ENCODE measurements around the gene CISTR.

Gene CISTR

DNA sequence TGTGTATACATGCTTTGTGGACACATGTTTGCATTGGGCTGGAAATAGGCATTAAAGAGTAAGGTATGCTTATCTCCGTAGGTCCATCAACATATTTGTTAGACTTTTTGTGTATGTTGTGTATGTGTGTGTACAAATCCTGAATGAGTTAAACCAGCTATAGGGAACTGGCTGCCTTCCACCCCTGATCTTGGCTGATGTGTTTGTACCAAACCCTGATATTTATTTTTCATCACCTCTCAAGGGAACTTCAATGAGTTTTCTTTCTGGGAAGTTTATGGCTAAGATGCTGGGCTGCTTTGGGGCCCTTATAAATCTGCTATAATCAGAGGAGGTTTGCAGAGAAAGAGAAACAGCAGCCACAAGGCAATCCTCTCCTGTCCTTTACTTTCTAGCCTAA, 37.1 kb upstream of the CISTR start (continued):
- no peak for TF ChIP-seq ZNF610 (tag by site-specific recombination; IDR thresholded peaks at IDR 0.05; ENCODE audit: borderline replicate concordance)
- no peak for TF ChIP-seq ZNF121 (tag by site-specific recombination; IDR thresholded peaks at IDR 0.05)
- TF ChIP-seq ZNF146 (tag by site-specific recombination; IDR thresholded peaks at IDR 0.05) = no peak

- Histone ChIP-seq H3K4me1 (ENCODE audit: control insufficient read depth, insufficient read depth, low read length) (no peaks in the 10 kb centered on the region), H3K36me3 (ENCODE audit: control insufficient read depth in 2 of 2, insufficient read depth in 1 of 2, low read length in 2 of 2) (no peaks in the 10 kb centered on the region), H3K27ac (ENCODE audit: extremely low read depth, low read depth, low read length) (no peak overlapping the region), H3K9me3 (ENCODE audit: control insufficient read depth, insufficient read depth, low read depth, low read length) (no peaks in the 10 kb centered on the region), H3K4me3 (ENCODE audit: low read depth, low read length) (no peak overlapping the region)
- ChIA-PET POLR2A (no interaction called here), CTCF (no interaction called here)
- no peak for TF ChIP-seq OVOL3 (tag by site-specific recombination; IDR thresholded peaks at IDR 0.05)
- TF ChIP-seq ZIC2 (tag by site-specific recombination; IDR thresholded peaks at IDR 0.05) = peak; percentile 52; the same call in 1 of the 2 replicates
Measured at GRCh38 chr12:53786411-53786810, 34.6 kb upstream of the CISTR start.

- POLR2A ChIA-PET = interaction anchor here (0.5 kb wide), 1 partner anchor 200 kb away, joined by 6 read pairs; the partner anchor contains the start of gene HOXC10
- Histone ChIP-seq H3K27ac (ENCODE audit: extremely low read depth, low read depth, low read length) (no peak overlapping the region), H3K4me1 (ENCODE audit: control insufficient read depth, insufficient read depth, low read length) (no peaks in the 10 kb centered on the region), H3K9me3 (ENCODE audit: control insufficient read depth, insufficient read depth, low read depth, low read length) (no peaks in the 10 kb centered on the region), H3K4me3 (ENCODE audit: low read depth, low read length) (no peak overlapping the region), H3K36me3 (ENCODE audit: control insufficient read depth in 2 of 2, insufficient read depth in 1 of 2, low read length in 2 of 2) (no peaks in the 10 kb centered on the region)
- TF ChIP-seq ZEB2 (tag by site-specific recombination; IDR thresholded peaks at IDR 0.05) = no peak
- TF ChIP-seq, protein P1, sequence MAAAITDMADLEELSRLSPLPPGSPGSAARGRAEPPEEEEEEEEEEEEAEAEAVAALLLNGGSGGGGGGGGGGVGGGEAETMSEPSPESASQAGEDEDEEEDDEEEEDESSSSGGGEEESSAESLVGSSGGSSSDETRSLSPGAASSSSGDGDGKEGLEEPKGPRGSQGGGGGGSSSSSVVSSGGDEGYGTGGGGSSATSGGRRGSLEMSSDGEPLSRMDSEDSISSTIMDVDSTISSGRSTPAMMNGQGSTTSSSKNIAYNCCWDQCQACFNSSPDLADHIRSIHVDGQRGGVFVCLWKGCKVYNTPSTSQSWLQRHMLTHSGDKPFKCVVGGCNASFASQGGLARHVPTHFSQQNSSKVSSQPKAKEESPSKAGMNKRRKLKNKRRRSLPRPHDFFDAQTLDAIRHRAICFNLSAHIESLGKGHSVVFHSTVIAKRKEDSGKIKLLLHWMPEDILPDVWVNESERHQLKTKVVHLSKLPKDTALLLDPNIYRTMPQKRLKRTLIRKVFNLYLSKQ (tag by site-specific recombination; IDR thresholded peaks at IDR 0.05; ENCODE audit: borderline replicate concordance) = no peak
- CTCF ChIA-PET = interaction anchor here (1.0 to 1.2 kb wide), 2 partner anchors 16 to 39 kb away, joined by 3 to 4 read pairs; no protein-coding TSS in a partner anchor
Measured at GRCh38 chr12:53785161-53785560, 33.4 kb upstream of the CISTR start.

DNA sequence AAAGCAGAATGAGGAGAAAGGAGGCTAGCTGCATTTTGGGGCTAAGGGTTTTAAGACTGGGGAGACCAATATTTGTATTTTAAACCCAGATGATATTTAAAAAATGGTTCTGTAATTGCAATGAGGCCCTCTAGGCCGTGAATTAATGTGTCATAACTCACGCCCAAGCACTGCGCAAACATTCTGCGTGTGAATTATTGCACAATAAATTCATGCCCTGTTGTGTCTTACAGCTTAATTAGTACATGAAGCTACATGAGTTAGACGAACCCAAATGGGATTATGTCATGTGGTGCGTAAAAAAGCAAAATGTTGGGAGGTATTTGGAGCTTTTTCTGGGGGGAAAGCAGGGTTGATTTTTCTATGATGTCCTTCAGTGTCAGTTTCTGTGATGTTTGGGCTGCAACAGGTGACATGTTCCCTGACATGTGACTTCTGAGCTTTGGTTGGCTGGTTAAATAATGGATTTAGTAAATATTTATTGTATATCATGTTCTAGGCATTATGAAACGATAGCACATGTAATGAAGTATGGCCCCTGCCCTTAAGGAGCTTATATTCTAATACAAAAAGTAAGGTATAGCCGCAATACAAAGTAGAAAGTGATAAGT, 30.4 kb upstream of the CISTR start:
- no peak overlapping the region for H3K27ac ChIP-seq (ENCODE audit: extremely low read depth, low read depth, low read length)
- TF ChIP-seq SCRT1 (tag by site-specific recombination; IDR thresholded peaks at IDR 0.05; ENCODE audit: borderline replicate concordance) (peak; percentile 85), SCRT2 (tag by site-specific recombination; IDR thresholded peaks at IDR 0.05) (peak; percentile 93), ZBTB20 (tag by site-specific recombination; IDR thresholded peaks at IDR 0.05) (no peak)
- H3K9me3 ChIP-seq (ENCODE audit: control insufficient read depth, insufficient read depth, low read depth, low read length) = no peaks in the 10 kb centered on the region
- CTCF ChIA-PET = interaction anchor here (0.6 to 1.8 kb wide), 6 partner anchors 9 to 419 kb away, joined by 3 to 10 read pairs (median 3); no protein-coding TSS in a partner anchor
- H3K4me3 ChIP-seq (ENCODE audit: low read depth, low read length) = no peak overlapping the region
- H3K4me1 ChIP-seq (ENCODE audit: control insufficient read depth, insufficient read depth, low read length) = peaks cover 8% of the 10 kb centered on the region; the same call in 1 of the 2 replicates
- H3K36me3 ChIP-seq (ENCODE audit: control insufficient read depth in 2 of 2, insufficient read depth in 1 of 2, low read length in 2 of 2) = no peaks in the 10 kb centered on the region
- POLR2A ChIA-PET = interaction anchor here (0.6 kb wide), 1 partner anchor 272 kb away, joined by 4 read pairs; the partner anchor contains the start of gene HOXC4

DNA sequence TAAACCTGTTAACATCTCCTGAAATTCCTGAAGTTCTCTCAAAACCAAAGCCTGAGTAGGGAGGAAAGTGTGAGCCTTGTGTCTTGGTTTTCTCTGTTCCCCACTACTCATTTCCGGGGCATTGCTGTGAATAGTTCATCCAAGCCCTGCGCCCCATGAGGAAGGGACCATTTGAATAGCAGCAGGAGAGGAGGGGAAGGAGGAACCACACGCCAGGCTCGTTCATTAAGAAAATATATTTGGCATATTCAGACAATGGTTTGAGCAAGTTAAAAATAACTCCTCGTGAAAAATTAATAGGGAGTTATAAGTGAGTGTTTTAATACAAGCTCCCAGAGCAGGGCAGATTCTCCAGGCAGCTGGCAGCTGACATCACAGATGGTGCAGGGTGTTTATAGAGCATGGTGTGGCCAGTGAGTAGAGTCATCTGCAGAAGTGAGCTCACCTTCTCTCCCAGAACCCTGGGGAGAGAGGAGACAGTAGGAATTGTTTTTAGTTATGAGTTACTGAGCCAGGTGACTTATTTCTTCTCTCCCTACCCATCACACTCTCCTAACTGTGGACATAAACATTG, 29.5 kb upstream of the CISTR start:
- no peaks in the 10 kb centered on the region for H3K9me3 ChIP-seq (ENCODE audit: control insufficient read depth, insufficient read depth, low read depth, low read length)
- peaks cover 9% of the 10 kb centered on the region; the same call in 1 of the 2 replicates for H3K4me1 ChIP-seq (ENCODE audit: control insufficient read depth, insufficient read depth, low read length)
- no peaks in the 10 kb centered on the region for H3K36me3 ChIP-seq (ENCODE audit: control insufficient read depth in 2 of 2, insufficient read depth in 1 of 2, low read length in 2 of 2)
- H3K4me3 ChIP-seq (ENCODE audit: low read depth, low read length) = no peak overlapping the region
- POLR2A ChIA-PET = interaction anchor here (0.8 kb wide), 1 partner anchor 186 kb away, joined by 3 read pairs; no protein-coding TSS in a partner anchor
- H3K27ac ChIP-seq (ENCODE audit: extremely low read depth, low read depth, low read length) = no peak overlapping the region
- CTCF ChIA-PET = interaction anchor here (0.6 to 1.1 kb wide), 2 partner anchors 10 to 420 kb away, joined by 3 to 7 read pairs; no protein-coding TSS in a partner anchor
- TF ChIP-seq, protein P2, sequence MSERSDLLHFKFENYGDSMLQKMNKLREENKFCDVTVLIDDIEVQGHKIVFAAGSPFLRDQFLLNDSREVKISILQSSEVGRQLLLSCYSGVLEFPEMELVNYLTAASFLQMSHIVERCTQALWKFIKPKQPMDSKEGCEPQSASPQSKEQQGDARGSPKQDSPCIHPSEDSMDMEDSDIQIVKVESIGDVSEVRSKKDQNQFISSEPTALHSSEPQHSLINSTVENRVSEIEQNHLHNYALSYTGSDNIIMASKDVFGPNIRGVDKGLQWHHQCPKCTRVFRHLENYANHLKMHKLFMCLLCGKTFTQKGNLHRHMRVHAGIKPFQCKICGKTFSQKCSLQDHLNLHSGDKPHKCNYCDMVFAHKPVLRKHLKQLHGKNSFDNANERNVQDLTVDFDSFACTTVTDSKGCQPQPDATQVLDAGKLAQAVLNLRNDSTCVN (tag by site-specific recombination; optimal IDR thresholded peaks at IDR 0.05) = no peak
- TF ChIP-seq PRDM1 (tag by site-specific recombination; IDR thresholded peaks at IDR 0.05) (0 out of 2 replicates have a peak, but pooled peaks have one; percentile 13), HOXA7 (CRISPR knock-in tag; IDR thresholded peaks at IDR 0.05; ENCODE audit: borderline replicate concordance) (no peak), ZNF169 (tag by site-specific recombination; IDR thresholded peaks at IDR 0.05) (no peak), IKZF3 (tag by site-specific recombination; IDR thresholded peaks at IDR 0.05) (peak; percentile 15; the same call in 1 of the 2 replicates), ZBTB21 (tag by site-specific recombination; IDR thresholded peaks at IDR 0.05) (no peak), ZNF354C (tag by site-specific recombination; IDR thresholded peaks at IDR 0.05; ENCODE audit: borderline replicate concordance, low read depth) (no peak), ZBTB8A (tag by site-specific recombination; IDR thresholded peaks at IDR 0.05) (no peak), ZNF214 (tag by site-specific recombination; IDR thresholded peaks at IDR 0.05; ENCODE audit: borderline replicate concordance) (no peak), ZNF394 (tag by site-specific recombination; IDR thresholded peaks at IDR 0.05; ENCODE audit: borderline replicate concordance) (0 out of 2 replicates have a peak, but pooled peaks have one; percentile 13)
- TF ChIP-seq, protein P3, sequence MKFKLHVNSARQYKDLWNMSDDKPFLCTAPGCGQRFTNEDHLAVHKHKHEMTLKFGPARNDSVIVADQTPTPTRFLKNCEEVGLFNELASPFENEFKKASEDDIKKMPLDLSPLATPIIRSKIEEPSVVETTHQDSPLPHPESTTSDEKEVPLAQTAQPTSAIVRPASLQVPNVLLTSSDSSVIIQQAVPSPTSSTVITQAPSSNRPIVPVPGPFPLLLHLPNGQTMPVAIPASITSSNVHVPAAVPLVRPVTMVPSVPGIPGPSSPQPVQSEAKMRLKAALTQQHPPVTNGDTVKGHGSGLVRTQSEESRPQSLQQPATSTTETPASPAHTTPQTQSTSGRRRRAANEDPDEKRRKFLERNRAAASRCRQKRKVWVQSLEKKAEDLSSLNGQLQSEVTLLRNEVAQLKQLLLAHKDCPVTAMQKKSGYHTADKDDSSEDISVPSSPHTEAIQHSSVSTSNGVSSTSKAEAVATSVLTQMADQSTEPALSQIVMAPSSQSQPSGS (tag by site-specific recombination; IDR thresholded peaks at IDR 0.05; ENCODE audit: low read depth) = no peak

All from HEK293 (cell line).